MM.1S (cell line): ENCODE data around the gene APBB2.

Source experiments
- DNase-seq: peaks from one replicate; pipeline ENCODE4 v3.0.0-alpha.2; 2015
- H2AFZ ChIP-seq: fragments of 300-600 bp; sonication (generic); 2 replicates; pipeline ENCODE4 v1.6.0; 2016; ENCODE audit warnings: antibody characterized with exemption, low read length
- H3F3A ChIP-seq: fragments of 300-600 bp; sonication (generic); 2 replicates; pipeline ENCODE4 v1.6.1; 2016; ENCODE audit warnings: mild to moderate bottlenecking, antibody characterized with exemption, low read length, moderate library complexity, mixed read lengths; ENCODE audit not compliant: insufficient read depth
- H3K27ac ChIP-seq: fragments of 300-600 bp; sonication (generic); 2 replicates; pipeline ENCODE4 v1.5.1; 2016; ENCODE audit warnings: mild to moderate bottlenecking, low read length
- H3K27me3 ChIP-seq: fragments of 300-600 bp; sonication (generic); replicated peaks from 2 replicates; pipeline ENCODE4 v1.6.0; 2016; ENCODE audit warnings: low read length; ENCODE audit not compliant: insufficient read depth
- H3K36me3 ChIP-seq: fragments of 300-600 bp; sonication (generic); replicated peaks from 2 replicates; pipeline ENCODE4 v1.6.1; 2016; ENCODE audit warnings: mild to moderate bottlenecking, low read length, mixed read lengths; ENCODE audit not compliant: insufficient read depth
- H3K4me1 ChIP-seq: fragments of 300-600 bp; sonication (generic); 2 replicates; pipeline ENCODE4 v1.6.1; 2016; ENCODE audit warnings: low read length, mixed read lengths
- H3K4me2 ChIP-seq: fragments of 300-600 bp; sonication (generic); 2 replicates; pipeline ENCODE4 v1.6.0; 2016; ENCODE audit warnings: low read depth, low read length
- H3K4me3 ChIP-seq: fragments of 300-600 bp; sonication (generic); 2 replicates; pipeline ENCODE4 v1.5.1; 2016; ENCODE audit warnings: low read length, mixed read lengths
- H3K79me2 ChIP-seq: fragments of 300-600 bp; sonication (generic); 2 replicates; pipeline ENCODE4 v1.6.1; 2016; ENCODE audit warnings: mixed run types, low read length, mixed read lengths
- H3K9ac ChIP-seq: fragments of 300-600 bp; sonication (generic); 2 replicates; pipeline ENCODE4 v1.6.1; 2016; ENCODE audit warnings: low read length, mixed read lengths
- H3K9me2 ChIP-seq: fragments of 300-600 bp; sonication (generic); replicated peaks from 2 replicates; pipeline ENCODE4 v1.6.1; 2016; ENCODE audit warnings: mild to moderate bottlenecking, low read length, mixed read lengths; ENCODE audit not compliant: insufficient read depth
- H3K9me3 ChIP-seq: fragments of 300-600 bp; sonication (generic); replicated peaks from 2 replicates; pipeline ENCODE4 v1.6.1; 2016; ENCODE audit warnings: mild to moderate bottlenecking, low read length, mixed read lengths; ENCODE audit not compliant: insufficient read depth
- H4K20me1 ChIP-seq: fragments of 300-600 bp; sonication (generic); 2 replicates; pipeline ENCODE4 v1.6.1; 2016; ENCODE audit warnings: mild to moderate bottlenecking, low read length, moderate library complexity, mixed read lengths; ENCODE audit not compliant: insufficient read depth
- CTCF ChIP-seq: fragments of 300-600 bp; sonication (generic); IDR thresholded peaks from 2 replicates; pipeline ENCODE4 v1.5.1; 2016; ENCODE audit warnings: antibody characterized with exemption, low read length, mixed read lengths
- EZH2 ChIP-seq: fragments of 300-600 bp; sonication (generic); optimal IDR thresholded peaks from 2 replicates; pipeline ENCODE3; 2017; ENCODE audit warnings: low read depth, mild to moderate bottlenecking, antibody characterized with exemption, low read length, mixed read lengths
- EZH2phosphoT487 ChIP-seq: fragments of 300-600 bp; sonication (generic); IDR thresholded peaks from 2 replicates; pipeline ENCODE4 v1.6.1; 2018; ENCODE audit warnings: antibody characterized with exemption, low read length

APBB2 gene

GRCh38 chr4:40844261-40844660 lies 370.1 kb downstream of the APBB2 start:
- Histone ChIP-seq H3K79me2 (no peaks in the 10 kb centered on the region), H3K9me2 (no peaks in the 10 kb centered on the region), H3K4me2 (no peak overlapping the region), H2AFZ (no peak overlapping the region), H3K36me3 (no peaks in the 10 kb centered on the region), H3K9me3 (no peaks in the 10 kb centered on the region), H3K4me1 (peaks cover 9% of the 10 kb centered on the region), H3F3A (peaks cover 19% of the 10 kb centered on the region), H3K9ac (no peak overlapping the region), H3K27me3 (no peaks in the 10 kb centered on the region), H3K4me3 (no peak overlapping the region), H3K27ac (no peak overlapping the region), H4K20me1 (no peaks in the 10 kb centered on the region)
- DNase-seq, result no peak
- TF ChIP-seq CTCF (no peak), EZH2 (no peak), EZH2phosphoT487 (no peak)

- Histone ChIP-seq H3K9me2 (no peaks in the 10 kb centered on the region), H3K79me2 (no peaks in the 10 kb centered on the region), H3K9ac (no peak overlapping the region), H3F3A (peaks cover 20% of the 10 kb centered on the region), H4K20me1 (no peaks in the 10 kb centered on the region), H3K36me3 (no peaks in the 10 kb centered on the region), H2AFZ (no peak overlapping the region), H3K27ac (no peak overlapping the region), H3K27me3 (no peaks in the 10 kb centered on the region), H3K4me3 (no peak overlapping the region), H3K4me1 (peaks cover 10% of the 10 kb centered on the region), H3K9me3 (no peaks in the 10 kb centered on the region), H3K4me2 (no peak overlapping the region)
- DNase-seq, result peak; percentile 56
- TF ChIP-seq EZH2phosphoT487 (no peak), CTCF (peak; percentile 68)
These were observed 370.6 kb downstream of the APBB2 start for GRCh38 chr4:40843696-40844095.

- Histone ChIP-seq H3K36me3 (no peaks in the 10 kb centered on the region), H3K9me3 (no peaks in the 10 kb centered on the region), H3K9me2 (no peaks in the 10 kb centered on the region), H3K4me1 (peaks cover 10% of the 10 kb centered on the region), H3K4me3 (no peak overlapping the region), H3K27ac (no peak overlapping the region), H3K27me3 (no peaks in the 10 kb centered on the region), H3K79me2 (no peaks in the 10 kb centered on the region), H3K4me2 (no peak overlapping the region), H2AFZ (no peak overlapping the region), H3F3A (peaks cover 20% of the 10 kb centered on the region), H4K20me1 (no peaks in the 10 kb centered on the region), H3K9ac (no peak overlapping the region)
- no peak for TF ChIP-seq CTCF
- DNase-seq, result no peak
These were observed 371.5 kb downstream of the APBB2 start for GRCh38 chr4:40842725-40843423.
